NCI-H2196 treated with DMSO at 0.1 percent for 48 hours (cell line): ENCODE measurements around the gene PCDHB16.
"Not testable (repeated sequence)": the region's sequence is repeated elsewhere in the genome, so short reads cannot be mapped to it uniquely, and the experiment has no call there.

ENCODE experiments used
- DNase-seq: peaks from one replicate; lab custom pipeline; 2025; ENCODE audit not compliant: unreplicated experiment; lab: John Stamatoyannopoulos, UW

PCDHB16 gene

DNA sequence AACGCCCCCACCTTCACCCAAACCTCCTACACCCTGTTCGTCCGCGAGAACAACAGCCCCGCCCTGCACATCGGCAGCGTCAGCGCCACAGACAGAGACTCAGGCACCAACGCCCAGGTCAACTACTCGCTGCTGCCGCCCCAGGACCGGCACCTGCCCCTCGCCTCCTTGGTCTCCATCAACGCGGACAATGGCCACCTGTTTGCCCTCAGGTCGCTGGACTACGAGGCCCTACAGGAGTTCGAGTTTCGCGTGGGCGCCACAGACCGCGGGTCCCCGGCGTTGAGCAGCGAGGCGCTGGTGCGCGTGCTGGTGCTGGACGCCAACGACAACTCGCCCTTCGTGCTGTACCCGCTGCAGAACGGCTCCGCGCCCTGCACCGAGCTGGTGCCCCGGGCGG lies 42.7 kb downstream of the PCDHB16 start:
- DNase-seq: not testable (repeated sequence)

DNA sequence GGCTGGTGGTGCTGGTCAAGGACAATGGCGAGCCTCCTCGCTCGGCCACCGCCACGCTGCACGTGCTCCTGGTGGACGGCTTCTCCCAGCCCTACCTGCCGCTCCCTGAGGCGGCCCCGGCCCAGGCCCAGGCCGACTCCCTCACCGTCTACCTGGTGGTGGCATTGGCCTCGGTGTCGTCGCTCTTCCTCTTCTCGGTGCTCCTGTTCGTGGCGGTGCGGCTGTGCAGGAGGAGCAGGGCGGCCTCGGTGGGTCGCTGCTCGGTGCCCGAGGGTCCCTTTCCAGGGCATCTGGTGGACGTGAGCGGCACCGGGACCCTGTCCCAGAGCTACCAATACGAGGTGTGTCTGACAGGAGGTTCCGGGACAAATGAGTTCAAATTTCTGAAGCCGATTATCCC lies 43.2 kb downstream of the PCDHB16 start:
- DNase-seq: not testable (repeated sequence)

DNA sequence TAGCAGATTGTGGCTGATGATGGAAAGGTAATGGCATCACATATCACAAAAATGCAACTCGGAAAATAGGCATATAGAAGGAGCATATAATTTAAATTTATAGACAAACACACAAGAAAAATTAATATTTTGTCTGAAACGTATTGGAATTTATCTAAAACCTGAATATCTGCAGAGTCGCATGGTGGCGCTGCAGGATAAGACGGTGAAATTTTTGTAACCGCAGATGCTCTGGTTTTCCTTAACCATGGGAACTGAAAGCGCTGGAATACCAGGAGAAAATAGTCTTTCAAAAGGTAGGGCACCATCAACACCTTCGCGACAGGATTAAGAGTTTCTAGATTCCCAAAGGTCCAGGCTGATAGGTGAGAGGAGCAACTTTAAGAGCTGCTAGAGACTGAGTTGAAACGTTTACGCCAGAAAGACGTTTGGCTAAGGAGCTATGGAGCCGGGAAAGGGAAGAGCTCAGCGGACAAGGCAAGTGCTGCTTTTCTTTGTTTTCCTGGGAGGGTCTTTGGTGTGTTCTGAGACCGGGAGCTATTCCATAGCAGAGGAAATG lies 52.0 kb downstream of the PCDHB16 start:
- no peak for DNase-seq
